HG03103 (cell line): ENCODE data around the gene EIF4G1.
"Not testable (repeated sequence)": the region's sequence is repeated elsewhere in the genome, so short reads cannot be mapped to it uniquely, and the experiment has no call there.

Experiments used
- ATAC-seq: cut with Tn5 transposase; IDR thresholded peaks from one replicate; pipeline ENCODE4 v1.9.1; 2021; ENCODE audit warnings: low read depth; ENCODE audit not compliant: unreplicated experiment

The EIF4G1 gene

GRCh38 chr3:184333190-184333589, 18.8 kb downstream of the EIF4G1 start:
- no peak for ATAC-seq

DNA sequence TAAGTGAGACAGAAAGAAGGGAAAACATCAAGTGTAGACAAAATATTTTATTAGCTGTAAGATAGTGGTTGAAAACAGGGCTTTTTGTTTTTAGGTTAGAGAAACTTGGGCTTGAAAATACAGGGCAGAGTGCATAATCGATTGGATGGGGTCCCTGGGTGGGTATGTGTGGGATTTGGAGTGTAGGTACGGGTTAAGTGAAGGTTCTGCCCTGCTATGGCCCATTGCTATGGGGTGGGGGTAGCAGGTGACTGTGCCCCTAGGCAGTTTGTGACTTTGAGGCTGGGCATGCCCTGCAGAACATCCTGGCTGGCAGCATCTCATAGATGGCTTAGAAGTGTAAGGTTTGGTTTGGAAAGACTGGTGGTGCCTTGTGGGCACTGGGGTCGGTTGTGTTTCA, 19.3 kb downstream of the EIF4G1 start:
- ATAC-seq, result no peak

DNA sequence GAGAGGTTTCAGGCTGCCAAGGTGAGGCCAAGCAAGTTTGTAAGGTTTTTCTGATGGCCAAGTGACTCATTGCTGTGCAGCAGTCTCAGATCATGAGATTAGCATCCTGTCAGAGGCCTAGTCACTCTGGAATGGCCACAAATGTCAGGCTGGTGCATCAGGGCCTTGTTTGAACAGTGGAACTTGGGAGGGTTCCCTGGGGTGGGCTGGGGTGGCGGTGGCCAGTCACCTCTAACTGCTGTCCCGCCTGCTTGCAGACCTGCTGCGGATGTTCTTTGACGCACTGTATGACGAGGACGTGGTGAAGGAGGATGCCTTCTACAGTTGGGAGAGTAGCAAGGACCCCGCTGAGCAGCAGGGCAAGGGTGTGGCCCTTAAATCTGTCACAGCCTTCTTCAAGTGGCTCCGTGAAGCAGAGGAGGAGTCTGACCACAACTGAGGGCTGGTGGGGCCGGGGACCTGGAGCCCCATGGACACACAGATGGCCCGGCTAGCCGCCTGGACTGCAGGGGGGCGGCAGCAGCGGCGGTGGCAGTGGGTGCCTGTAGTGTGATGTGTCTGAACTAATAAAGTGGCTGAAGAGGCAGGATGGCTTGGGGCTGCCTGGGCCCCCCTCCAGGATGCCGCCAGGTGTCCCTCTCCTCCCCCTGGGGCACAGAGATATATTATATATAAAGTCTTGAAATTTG, 20.2 kb downstream of the EIF4G1 start:
- ATAC-seq, result no peak

GRCh38 chr3:184335291-184335660, 20.9 kb downstream of the EIF4G1 start:
- no peak for ATAC-seq

DNA sequence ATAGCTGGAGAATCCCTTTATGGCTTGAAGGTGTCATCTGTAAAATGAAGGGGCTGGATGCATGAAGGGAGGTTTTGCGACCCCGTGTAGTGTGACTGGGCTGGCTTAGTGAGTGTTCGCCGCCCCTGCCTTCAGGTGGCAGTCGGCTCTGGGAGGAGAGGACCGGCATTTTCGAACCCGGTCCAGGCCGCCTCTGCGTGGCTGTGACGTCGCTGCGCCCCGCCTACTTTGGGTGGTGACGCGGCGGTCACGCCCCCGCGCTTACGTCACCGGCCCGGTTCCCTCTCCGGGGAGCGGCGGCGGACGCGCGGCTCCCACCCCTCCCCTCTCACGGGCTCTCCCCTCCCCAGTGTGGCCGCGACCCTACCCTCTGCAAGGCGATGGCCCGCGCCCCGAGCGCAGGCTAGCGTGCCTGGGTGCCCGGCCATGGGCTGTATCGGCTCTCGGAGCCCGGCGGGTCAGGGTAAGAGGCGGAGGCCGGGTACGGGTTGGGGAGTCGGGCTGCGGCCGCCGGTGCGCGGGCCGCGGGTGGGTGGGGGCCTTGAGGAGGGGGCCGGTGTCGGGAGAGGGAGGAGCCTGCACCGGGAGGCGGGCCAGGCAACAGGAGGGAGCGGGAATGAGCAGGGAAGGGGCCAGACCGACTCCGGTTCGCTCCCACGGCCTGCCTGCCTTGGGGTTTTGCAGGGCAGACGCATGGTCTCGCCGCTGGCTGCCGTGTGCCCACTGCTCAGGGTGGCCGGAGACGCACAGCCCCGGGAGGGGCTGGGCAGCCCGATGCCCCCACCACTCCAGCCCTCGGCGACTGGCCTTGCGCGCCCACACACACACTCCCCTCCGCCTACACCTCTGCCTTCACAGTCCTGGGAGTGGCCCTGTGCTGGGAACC, 21.5 kb downstream of the EIF4G1 start:
- peak; percentile 66 for ATAC-seq

- ATAC-seq, result no peak
These were observed 22.4 kb downstream of the EIF4G1 start for GRCh38 chr3:184336547-184337398.

GRCh38 chr3:184337399-184337714, 23.0 kb downstream of the EIF4G1 start, which contains the start of gene FAM131A:
Gene FAM131A (plus strand): TSS chr3:184337600. CDS start chr3:184337631, 31 bp downstream.
- no peak for ATAC-seq

DNA sequence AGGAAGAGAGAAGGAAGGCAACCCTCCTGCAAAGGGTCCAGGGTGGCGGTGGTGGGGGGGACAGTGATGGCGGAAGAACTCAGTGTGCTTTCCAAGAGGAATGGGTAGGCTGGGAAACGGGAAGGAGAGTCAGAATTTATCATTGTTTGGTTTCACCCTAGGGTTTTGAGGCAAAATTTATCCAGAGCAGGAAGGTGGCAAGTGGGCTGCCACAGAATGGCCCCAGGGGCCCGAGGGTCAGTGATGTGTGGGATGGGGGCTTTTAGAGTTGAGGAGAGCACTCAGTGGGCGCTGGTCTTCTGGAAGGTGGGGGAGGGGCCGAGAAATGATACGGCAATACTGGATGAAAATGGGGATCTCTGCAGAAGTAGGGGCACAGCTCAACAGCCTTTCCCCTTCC, 23.6 kb downstream of the EIF4G1 start:
- no peak for ATAC-seq

GRCh38 chr3:184338511-184338945, 24.1 kb downstream of the EIF4G1 start:
- ATAC-seq, result no peak

DNA sequence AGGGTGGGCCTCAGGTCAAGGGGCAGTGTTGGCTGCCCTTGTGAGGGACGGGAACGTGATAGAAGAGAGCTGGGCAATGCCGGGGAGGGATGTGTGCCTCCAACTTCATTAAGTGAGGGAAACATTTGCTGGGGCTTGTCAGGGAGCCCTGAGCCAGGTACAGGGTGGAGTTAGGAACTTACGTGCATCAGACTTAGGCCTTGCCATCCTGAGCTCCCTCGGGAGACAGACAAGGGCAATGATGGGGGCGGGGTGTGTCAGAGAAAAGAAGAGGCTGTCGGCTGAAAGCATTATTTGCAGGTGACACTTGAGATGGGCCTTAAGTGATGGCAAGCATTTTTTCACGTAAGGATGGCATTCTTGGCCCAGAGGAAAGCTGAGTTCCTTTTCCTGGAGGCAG, 24.6 kb downstream of the EIF4G1 start:
- ATAC-seq, result no peak

- not testable (repeated sequence) for ATAC-seq
These were observed 25.2 kb downstream of the EIF4G1 start for GRCh38 chr3:184339451-184340135.

GRCh38 chr3:184341925-184342324, 27.5 kb downstream of the EIF4G1 start:
- no peak for ATAC-seq

- ATAC-seq, result no peak
These were observed 28.9 kb downstream of the EIF4G1 start for GRCh38 chr3:184343200-184343876.

DNA sequence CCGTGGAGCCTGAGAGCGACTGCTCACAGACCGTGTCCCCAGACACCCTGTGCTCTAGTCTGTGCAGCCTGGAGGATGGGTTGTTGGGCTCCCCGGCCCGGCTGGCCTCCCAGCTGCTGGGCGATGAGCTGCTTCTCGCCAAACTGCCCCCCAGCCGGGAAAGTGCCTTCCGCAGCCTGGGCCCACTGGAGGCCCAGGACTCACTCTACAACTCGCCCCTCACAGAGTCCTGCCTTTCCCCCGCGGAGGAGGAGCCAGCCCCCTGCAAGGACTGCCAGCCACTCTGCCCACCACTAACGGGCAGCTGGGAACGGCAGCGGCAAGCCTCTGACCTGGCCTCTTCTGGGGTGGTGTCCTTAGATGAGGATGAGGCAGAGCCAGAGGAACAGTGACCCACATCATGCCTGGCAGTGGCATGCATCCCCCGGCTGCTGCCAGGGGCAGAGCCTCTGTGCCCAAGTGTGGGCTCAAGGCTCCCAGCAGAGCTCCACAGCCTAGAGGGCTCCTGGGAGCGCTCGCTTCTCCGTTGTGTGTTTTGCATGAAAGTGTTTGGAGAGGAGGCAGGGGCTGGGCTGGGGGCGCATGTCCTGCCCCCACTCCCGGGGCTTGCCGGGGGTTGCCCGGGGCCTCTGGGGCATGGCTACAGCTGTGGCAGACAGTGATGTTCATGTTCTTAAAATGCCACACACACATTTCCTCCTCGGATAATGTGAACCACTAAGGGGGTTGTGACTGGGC, 30.3 kb downstream of the EIF4G1 start:
- no peak for ATAC-seq

DNA sequence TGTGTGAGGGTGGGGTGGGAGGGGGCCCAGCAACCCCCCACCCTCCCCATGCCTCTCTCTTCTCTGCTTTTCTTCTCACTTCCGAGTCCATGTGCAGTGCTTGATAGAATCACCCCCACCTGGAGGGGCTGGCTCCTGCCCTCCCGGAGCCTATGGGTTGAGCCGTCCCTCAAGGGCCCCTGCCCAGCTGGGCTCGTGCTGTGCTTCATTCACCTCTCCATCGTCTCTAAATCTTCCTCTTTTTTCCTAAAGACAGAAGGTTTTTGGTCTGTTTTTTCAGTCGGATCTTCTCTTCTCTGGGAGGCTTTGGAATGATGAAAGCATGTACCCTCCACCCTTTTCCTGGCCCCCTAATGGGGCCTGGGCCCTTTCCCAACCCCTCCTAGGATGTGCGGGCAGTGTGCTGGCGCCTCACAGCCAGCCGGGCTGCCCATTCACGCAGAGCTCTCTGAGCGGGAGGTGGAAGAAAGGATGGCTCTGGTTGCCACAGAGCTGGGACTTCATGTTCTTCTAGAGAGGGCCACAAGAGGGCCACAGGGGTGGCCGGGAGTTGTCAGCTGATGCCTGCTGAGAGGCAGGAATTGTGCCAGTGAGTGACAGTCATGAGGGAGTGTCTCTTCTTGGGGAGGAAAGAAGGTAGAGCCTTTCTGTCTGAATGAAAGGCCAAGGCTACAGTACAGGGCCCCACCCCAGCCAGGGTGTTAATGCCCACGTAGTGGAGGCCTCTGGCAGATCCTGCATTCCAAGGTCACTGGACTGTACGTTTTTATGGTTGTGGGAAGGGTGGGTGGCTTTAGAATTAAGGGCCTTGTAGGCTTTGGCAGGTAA, 31.1 kb downstream of the EIF4G1 start:
- ATAC-seq, result no peak

DNA sequence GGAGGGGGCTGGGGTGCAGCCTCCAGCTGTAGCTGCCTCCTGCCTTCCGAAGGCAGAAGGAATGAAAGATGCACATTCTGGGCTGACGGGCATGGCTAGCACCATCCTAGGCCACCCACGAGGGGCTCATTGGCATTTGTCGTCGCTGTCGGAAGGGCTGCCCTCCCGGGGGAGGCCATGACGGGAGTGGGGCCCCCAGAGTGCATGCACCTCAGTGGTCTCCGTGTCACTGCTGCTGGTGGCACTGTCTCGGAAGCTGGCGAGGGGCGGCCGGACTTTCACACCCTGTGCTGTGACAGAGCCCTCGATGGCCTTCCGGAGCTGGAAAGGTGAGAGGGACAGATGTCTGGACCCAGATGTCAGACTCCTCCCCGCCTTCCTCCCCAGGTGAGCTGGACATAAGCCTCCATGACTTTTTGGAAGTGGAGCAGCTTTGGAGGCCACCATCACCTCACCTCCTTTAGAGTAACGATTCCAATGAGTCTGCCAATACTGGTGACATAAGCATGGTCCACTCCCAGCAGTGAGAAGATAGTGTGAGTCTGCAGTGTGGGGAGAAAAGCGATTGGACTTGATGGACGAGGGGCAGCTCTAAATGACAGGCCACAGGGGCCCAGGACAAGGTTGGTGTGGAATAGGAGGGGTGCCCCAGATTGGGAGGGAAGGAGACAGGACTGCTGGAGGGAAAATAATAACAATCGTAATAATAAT, 32.2 kb downstream of the EIF4G1 start:
- ATAC-seq, result no peak

DNA sequence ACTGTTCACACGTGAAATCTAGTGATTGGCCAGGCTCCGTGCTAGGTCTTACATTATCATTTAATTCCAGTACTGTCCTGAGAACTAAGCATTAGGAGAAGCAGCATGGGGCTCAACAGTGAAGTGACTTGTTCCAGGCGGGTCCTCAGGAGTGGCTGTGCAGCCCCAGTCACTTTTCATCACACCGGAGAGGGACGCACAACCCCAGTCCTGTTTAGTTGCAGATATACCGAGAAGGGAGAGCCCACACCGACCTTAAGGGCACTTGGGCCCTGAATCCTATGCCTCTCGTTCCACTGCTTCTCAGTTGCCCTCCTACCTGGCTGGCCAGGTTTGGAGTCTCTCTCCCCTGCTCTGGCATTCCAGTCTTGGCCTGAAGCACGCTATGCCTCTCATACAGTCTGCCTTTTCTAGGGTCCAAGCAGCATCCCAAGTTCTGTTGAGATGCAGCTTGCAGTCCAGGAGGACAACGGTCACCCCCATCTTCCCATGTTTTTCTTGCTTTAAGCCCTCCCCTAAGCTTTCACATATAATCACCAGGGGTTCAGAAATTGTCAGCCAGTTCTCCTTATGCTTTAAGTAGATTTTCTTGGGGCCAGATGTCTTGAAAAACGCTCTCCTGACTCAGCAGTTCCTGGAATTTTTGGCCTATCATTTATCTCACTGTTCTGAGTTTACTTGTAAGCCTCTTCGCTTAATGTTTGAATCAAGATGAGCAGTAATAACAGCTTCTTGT, 33.1 kb downstream of the EIF4G1 start:
- ATAC-seq, result no peak
